ENCODE measurements around the gene CTIF.

- TF ChIP-seq CTCF (conservative IDR thresholded peaks at IDR 0.05 in 1 of 2, IDR thresholded peaks at IDR 0.05 in 1 of 2; ENCODE audit: low read depth in 1 of 2, low read length in 2 of 2) (no peak), EZH2 (IDR thresholded peaks at IDR 0.05; ENCODE audit: low read length, missing control alignments) (no peak)
Observed at GRCh38 chr18:48656582-48656981, 117.8 kb downstream of the CTIF start.
